ENCODE results near the gene ZBTB20.

DNA sequence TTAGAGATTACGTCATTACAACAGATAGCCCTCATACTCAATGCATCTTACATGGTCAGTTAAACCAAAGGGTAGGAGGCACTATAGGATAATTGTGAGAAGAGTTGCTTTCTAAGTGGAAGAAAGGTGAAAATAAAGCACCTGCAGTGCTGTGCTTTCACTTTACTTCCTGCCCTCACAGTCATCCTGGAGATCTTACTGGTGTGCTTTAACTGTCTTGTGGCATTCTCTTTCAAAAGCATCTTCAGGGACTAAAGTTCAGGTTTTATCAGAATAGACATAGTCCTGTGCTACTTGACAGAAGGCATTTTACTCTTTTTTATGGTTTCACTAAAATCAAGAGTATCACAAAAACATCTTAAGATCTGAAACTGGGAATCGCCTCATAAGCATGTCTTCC, 286.6 kb downstream of the ZBTB20 start:
- TF ChIP-seq CTCF (IDR thresholded peaks at IDR 0.05; ENCODE audit: poor library complexity, severe bottlenecking) = no peak
- no peak for TF ChIP-seq SMC3 (conservative IDR thresholded peaks at IDR 0.05; ENCODE audit: poor library complexity)
- no peak for TF ChIP-seq EP300 (conservative IDR thresholded peaks at IDR 0.05; ENCODE audit: poor library complexity, severe bottlenecking)
- no peak for TF ChIP-seq MXI1 (conservative IDR thresholded peaks at IDR 0.05; ENCODE audit: poor library complexity, severe bottlenecking)
- no peak for TF ChIP-seq POLR2AphosphoS5 (IDR thresholded peaks at IDR 0.05)
- no peak for TF ChIP-seq EZH2 (IDR thresholded peaks at IDR 0.05; ENCODE audit: borderline replicate concordance, insufficient read depth, low read length, poor library complexity, severe bottlenecking)
- TF ChIP-seq RAD21 (conservative IDR thresholded peaks at IDR 0.05) = no peak
- TF ChIP-seq, protein P1, sequence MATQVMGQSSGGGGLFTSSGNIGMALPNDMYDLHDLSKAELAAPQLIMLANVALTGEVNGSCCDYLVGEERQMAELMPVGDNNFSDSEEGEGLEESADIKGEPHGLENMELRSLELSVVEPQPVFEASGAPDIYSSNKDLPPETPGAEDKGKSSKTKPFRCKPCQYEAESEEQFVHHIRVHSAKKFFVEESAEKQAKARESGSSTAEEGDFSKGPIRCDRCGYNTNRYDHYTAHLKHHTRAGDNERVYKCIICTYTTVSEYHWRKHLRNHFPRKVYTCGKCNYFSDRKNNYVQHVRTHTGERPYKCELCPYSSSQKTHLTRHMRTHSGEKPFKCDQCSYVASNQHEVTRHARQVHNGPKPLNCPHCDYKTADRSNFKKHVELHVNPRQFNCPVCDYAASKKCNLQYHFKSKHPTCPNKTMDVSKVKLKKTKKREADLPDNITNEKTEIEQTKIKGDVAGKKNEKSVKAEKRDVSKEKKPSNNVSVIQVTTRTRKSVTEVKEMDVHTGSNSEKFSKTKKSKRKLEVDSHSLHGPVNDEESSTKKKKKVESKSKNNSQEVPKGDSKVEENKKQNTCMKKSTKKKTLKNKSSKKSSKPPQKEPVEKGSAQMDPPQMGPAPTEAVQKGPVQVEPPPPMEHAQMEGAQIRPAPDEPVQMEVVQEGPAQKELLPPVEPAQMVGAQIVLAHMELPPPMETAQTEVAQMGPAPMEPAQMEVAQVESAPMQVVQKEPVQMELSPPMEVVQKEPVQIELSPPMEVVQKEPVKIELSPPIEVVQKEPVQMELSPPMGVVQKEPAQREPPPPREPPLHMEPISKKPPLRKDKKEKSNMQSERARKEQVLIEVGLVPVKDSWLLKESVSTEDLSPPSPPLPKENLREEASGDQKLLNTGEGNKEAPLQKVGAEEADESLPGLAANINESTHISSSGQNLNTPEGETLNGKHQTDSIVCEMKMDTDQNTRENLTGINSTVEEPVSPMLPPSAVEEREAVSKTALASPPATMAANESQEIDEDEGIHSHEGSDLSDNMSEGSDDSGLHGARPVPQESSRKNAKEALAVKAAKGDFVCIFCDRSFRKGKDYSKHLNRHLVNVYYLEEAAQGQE (IDR thresholded peaks at IDR 0.05; ENCODE audit: borderline replicate concordance) = no peak

All from neural cell (in vitro differentiated cells).